ENCODE results near the gene EEF1A1.
"Not testable (repeated sequence)": the region's sequence is repeated elsewhere in the genome, so short reads cannot be mapped to it uniquely, and the experiment has no call there.

The EEF1A1 gene

GRCh38 chr6:73547036-73547435 is 26.2 kb upstream of the EEF1A1 start:
- TF ChIP-seq CTCF (IDR thresholded peaks at IDR 0.05; ENCODE audit: low read depth, low read length, missing control alignments) = no peak
- H3K4me3 ChIP-seq (ENCODE audit: low read depth, low read length) = no peak overlapping the region
- DNase-seq (ENCODE audit: low read depth) = no peak

GRCh38 chr6:73542891-73543290 is 22.1 kb upstream of the EEF1A1 start:
- no peak for DNase-seq (ENCODE audit: low read depth)
- TF ChIP-seq CTCF (IDR thresholded peaks at IDR 0.05; ENCODE audit: low read depth, low read length, missing control alignments) = no peak
- no peak overlapping the region for H3K4me3 ChIP-seq (ENCODE audit: low read depth, low read length)

GRCh38 chr6:73542481-73542880 is 21.6 kb upstream of the EEF1A1 start:
- DNase-seq (ENCODE audit: low read depth); H3K4me3 ChIP-seq (ENCODE audit: low read depth, low read length): not testable (repeated sequence)

GRCh38 chr6:73538116-73538779 is 17.4 kb upstream of the EEF1A1 start:
- TF ChIP-seq CTCF (IDR thresholded peaks at IDR 0.05; ENCODE audit: low read depth, low read length, missing control alignments) = no peak
- no peak overlapping the region for H3K4me3 ChIP-seq (ENCODE audit: low read depth, low read length)
- no peak for DNase-seq (ENCODE audit: low read depth)

- no peak for DNase-seq (ENCODE audit: low read depth)
- no peak for TF ChIP-seq CTCF (IDR thresholded peaks at IDR 0.05; ENCODE audit: low read depth, low read length, missing control alignments)
- H3K4me3 ChIP-seq (ENCODE audit: low read depth, low read length) = no peak overlapping the region
Measured at GRCh38 chr6:73537677-73538076, 16.8 kb upstream of the EEF1A1 start.

GRCh38 chr6:73534628-73535027 is 13.8 kb upstream of the EEF1A1 start:
- TF ChIP-seq CTCF (IDR thresholded peaks at IDR 0.05; ENCODE audit: low read depth, low read length, missing control alignments) = no peak
- DNase-seq (ENCODE audit: low read depth) = no peak
- no peak overlapping the region for H3K4me3 ChIP-seq (ENCODE audit: low read depth, low read length)

- no peak overlapping the region for H3K4me3 ChIP-seq (ENCODE audit: low read depth, low read length)
- DNase-seq (ENCODE audit: low read depth) = no peak
- no peak for TF ChIP-seq CTCF (IDR thresholded peaks at IDR 0.05; ENCODE audit: low read depth, low read length, missing control alignments)
Measured at GRCh38 chr6:73532293-73532692, 11.5 kb upstream of the EEF1A1 start.

All from GM12864 (cell line).